ENCODE data around the gene MARK2. TPM values are rescaled to one million over a fixed set of nuclear protein-coding genes. Genes with fewer than 3 reads are reported as not detected.
"Not testable (repeated sequence)": the region's sequence is repeated elsewhere in the genome, so short reads cannot be mapped to it uniquely, and the experiment has no call there.

The MARK2 gene
- total RNA-seq, 1 donor from 2014 or later, result 44.9 TPM

- no peak for DNase-seq
- Histone ChIP-seq H3K4me1 (peaks cover 42% of the 10 kb centered on the region), H3K9me3 (no peaks in the 10 kb centered on the region), H3K4me3 (no peak overlapping the region), H3K27me3 (ENCODE audit: low read depth) (no peaks in the 10 kb centered on the region), H3K36me3 (peaks cover 19% of the 10 kb centered on the region), H3K27ac (peak overlapping the region; percentile 2)
- intact Hi-C loops (cut with DNase I), result no loop called here
- TF ChIP-seq, protein P1, sequence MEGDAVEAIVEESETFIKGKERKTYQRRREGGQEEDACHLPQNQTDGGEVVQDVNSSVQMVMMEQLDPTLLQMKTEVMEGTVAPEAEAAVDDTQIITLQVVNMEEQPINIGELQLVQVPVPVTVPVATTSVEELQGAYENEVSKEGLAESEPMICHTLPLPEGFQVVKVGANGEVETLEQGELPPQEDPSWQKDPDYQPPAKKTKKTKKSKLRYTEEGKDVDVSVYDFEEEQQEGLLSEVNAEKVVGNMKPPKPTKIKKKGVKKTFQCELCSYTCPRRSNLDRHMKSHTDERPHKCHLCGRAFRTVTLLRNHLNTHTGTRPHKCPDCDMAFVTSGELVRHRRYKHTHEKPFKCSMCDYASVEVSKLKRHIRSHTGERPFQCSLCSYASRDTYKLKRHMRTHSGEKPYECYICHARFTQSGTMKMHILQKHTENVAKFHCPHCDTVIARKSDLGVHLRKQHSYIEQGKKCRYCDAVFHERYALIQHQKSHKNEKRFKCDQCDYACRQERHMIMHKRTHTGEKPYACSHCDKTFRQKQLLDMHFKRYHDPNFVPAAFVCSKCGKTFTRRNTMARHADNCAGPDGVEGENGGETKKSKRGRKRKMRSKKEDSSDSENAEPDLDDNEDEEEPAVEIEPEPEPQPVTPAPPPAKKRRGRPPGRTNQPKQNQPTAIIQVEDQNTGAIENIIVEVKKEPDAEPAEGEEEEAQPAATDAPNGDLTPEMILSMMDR (IDR thresholded peaks at IDR 0.05), result no peak
- ATAC-seq, result peak; percentile 83 to 84
These were observed 20.0 kb downstream of the MARK2 start for GRCh38 chr11:63858628-63859550.

- Histone ChIP-seq H3K4me1 (peaks cover 67% of the 10 kb centered on the region), H3K36me3 (peaks cover 23% of the 10 kb centered on the region), H3K9me3 (no peaks in the 10 kb centered on the region), H3K27me3 (ENCODE audit: low read depth) (no peaks in the 10 kb centered on the region), H3K4me3 (no peak overlapping the region), H3K27ac (peak overlapping the region; percentile 58)
- TF ChIP-seq, protein P1 (IDR thresholded peaks at IDR 0.05), result no peak
- ATAC-seq (peak; percentile 27 to 43), DNase-seq (no peak)
- intact Hi-C loops (cut with DNase I), result no loop called here
These were observed 24.0 kb downstream of the MARK2 start for GRCh38 chr11:63862923-63863322.

GRCh38 chr11:63863620-63864019, 24.7 kb downstream of the MARK2 start:
- H3K4me3 ChIP-seq; H3K9me3 ChIP-seq; ATAC-seq; H3K27ac ChIP-seq; DNase-seq; intact Hi-C loops (cut with DNase I); H3K27me3 ChIP-seq (ENCODE audit: low read depth): not testable (repeated sequence)
- Histone ChIP-seq H3K36me3 (peaks cover 23% of the 10 kb centered on the region), H3K4me1 (peaks cover 67% of the 10 kb centered on the region)

- Histone ChIP-seq H3K9me3 (no peaks in the 10 kb centered on the region), H3K4me3 (no peak overlapping the region), H3K27me3 (ENCODE audit: low read depth) (no peaks in the 10 kb centered on the region), H3K27ac (no peak overlapping the region), H3K36me3 (peaks cover 18% of the 10 kb centered on the region), H3K4me1 (peaks cover 83% of the 10 kb centered on the region)
- TF ChIP-seq, protein P1 (IDR thresholded peaks at IDR 0.05), result no peak
- DNase-seq (peak; percentile 79), ATAC-seq (peak; percentile 49 to 70)
- intact Hi-C loops (cut with DNase I), result no loop called here
These were observed 27.3 kb downstream of the MARK2 start for GRCh38 chr11:63866211-63866610.

DNA sequence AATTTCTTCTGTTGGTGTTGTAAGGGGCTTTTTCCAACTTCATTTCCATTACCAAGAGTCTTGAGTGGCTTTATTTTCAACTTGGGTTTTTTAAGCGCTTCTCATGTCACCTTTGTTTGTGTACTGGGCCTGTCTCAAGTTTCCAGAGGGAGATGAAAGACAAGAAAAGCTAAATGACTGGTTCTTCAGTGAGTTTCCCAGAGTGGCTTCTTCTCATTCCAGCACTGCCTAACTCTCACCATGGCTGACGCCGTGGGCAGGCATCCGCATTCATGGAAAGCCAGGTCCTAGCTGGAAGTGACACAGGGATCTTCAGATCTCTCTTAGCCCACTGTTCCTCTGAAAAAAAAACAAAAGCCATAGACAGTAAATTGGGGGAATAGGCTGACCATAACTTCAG, 28.6 kb downstream of the MARK2 start:
- Histone ChIP-seq H3K4me3 (no peak overlapping the region), H3K27ac (peak overlapping the region; percentile 13), H3K27me3 (ENCODE audit: low read depth) (no peaks in the 10 kb centered on the region), H3K9me3 (no peaks in the 10 kb centered on the region), H3K36me3 (peaks cover 11% of the 10 kb centered on the region), H3K4me1 (peaks cover 89% of the 10 kb centered on the region)
- no peak for ATAC-seq
- TF ChIP-seq, protein P1 (IDR thresholded peaks at IDR 0.05), result no peak
- no peak for DNase-seq
- intact Hi-C loops (cut with DNase I), result no loop called here

Measured in lower lobe of right lung (tissue), 2 donors.